Smooth muscle cell (in vitro differentiated cells): ENCODE measurements around the gene GOLGA2. TPM values are rescaled to one million over a fixed set of nuclear protein-coding genes. Genes with fewer than 3 reads are reported as not detected.

Source experiments
- DNase-seq: peaks from one replicate; lab custom pipeline; 2025; ENCODE audit not compliant: unreplicated experiment; lab: John Stamatoyannopoulos, UW
- H2AFZ ChIP-seq: fragments of 200-600 bp; sonication (generic); 2 replicates; pipeline ENCODE4 v1.6.0; 2016; ENCODE audit warnings: antibody characterized with exemption, low read depth, mild to moderate bottlenecking
- H3F3A ChIP-seq: fragments of 200-600 bp; sonication (generic); 2 replicates; pipeline ENCODE4 v1.6.0; 2017; ENCODE audit warnings: antibody characterized with exemption, low read depth
- H3K27ac ChIP-seq: fragments of 200-600 bp; sonication (generic); 2 replicates; pipeline ENCODE4 v1.5.1; 2016; ENCODE audit warnings: low read depth, mild to moderate bottlenecking
- H3K27me3 ChIP-seq: fragments of 200-600 bp; sonication (generic); 2 replicates; pipeline ENCODE4 v1.6.1; 2016; ENCODE audit warnings: low read depth, mild to moderate bottlenecking
- H3K36me3 ChIP-seq: fragments of 200-600 bp; sonication (generic); 2 replicates; pipeline ENCODE4 v1.5.1; 2016; ENCODE audit warnings: low read depth
- H3K4me1 ChIP-seq: fragments of 200-600 bp; sonication (generic); 2 replicates; pipeline ENCODE4 v1.5.1; 2016; ENCODE audit warnings: low read depth
- H3K4me2 ChIP-seq: fragments of 200-600 bp; sonication (generic); 2 replicates; pipeline ENCODE4 v1.6.0; 2016; ENCODE audit warnings: mild to moderate bottlenecking
- H3K4me3 ChIP-seq: fragments of 200-600 bp; sonication (generic); 2 replicates; pipeline ENCODE4 v1.5.1; 2016; ENCODE audit warnings: mild to moderate bottlenecking
- H3K79me2 ChIP-seq: fragments of 200-600 bp; sonication (generic); 2 replicates; pipeline ENCODE4 v1.6.0; 2016; ENCODE audit warnings: low read depth, mild to moderate bottlenecking
- H3K9ac ChIP-seq: fragments of 200-600 bp; sonication (generic); 2 replicates; pipeline ENCODE4 v1.6.0; 2016; ENCODE audit warnings: low read depth
- H3K9me3 ChIP-seq: fragments of 200-600 bp; sonication (generic); replicated peaks from 2 replicates; pipeline ENCODE4 v1.5.1; 2016; ENCODE audit warnings: low read depth
- H4K20me1 ChIP-seq: fragments of 200-600 bp; sonication (generic); 2 replicates; pipeline ENCODE4 v1.6.0; 2016; ENCODE audit warnings: low read depth
- WGBS: methylation state at CpG from one replicate; pipeline ENCODE4 v1.1.7; 2016; ENCODE audit warnings: low lambda C conversion rate; 5-methylcytosine and 5-hydroxymethylcytosine counted together
- polyA plus RNA-seq: library from polyadenylated mRNA; unstranded; fragments of >200 nt; fragmentation: Nextera tagmentation; extraction: Ambion mirVana; gene quantifications from 2 replicates; pipeline ENCODE4 v1.2.1, GENCODE V29; 2016
- total RNA-seq: library from RNA; depleted of rRNA; stranded (reverse); fragments of >200 nt; gene quantifications from 2 replicates; pipeline ENCODE4 v1.2.3, GENCODE V29; 2014
- TF ChIP-seq, protein P1 (sequence below): fragments of 200-600 bp; sonication (generic); IDR thresholded peaks from 2 replicates; pipeline ENCODE4 v1.5.1; 2017; ENCODE audit warnings: borderline replicate concordance, mild to moderate bottlenecking, antibody characterized with exemption; ENCODE audit not compliant: insufficient read depth, poor library complexity, severe bottlenecking

Gene GOLGA2
- total and polyA plus RNA-seq, 2 experiments from 2014 or later, result 55.4 to 101 TPM

DNA sequence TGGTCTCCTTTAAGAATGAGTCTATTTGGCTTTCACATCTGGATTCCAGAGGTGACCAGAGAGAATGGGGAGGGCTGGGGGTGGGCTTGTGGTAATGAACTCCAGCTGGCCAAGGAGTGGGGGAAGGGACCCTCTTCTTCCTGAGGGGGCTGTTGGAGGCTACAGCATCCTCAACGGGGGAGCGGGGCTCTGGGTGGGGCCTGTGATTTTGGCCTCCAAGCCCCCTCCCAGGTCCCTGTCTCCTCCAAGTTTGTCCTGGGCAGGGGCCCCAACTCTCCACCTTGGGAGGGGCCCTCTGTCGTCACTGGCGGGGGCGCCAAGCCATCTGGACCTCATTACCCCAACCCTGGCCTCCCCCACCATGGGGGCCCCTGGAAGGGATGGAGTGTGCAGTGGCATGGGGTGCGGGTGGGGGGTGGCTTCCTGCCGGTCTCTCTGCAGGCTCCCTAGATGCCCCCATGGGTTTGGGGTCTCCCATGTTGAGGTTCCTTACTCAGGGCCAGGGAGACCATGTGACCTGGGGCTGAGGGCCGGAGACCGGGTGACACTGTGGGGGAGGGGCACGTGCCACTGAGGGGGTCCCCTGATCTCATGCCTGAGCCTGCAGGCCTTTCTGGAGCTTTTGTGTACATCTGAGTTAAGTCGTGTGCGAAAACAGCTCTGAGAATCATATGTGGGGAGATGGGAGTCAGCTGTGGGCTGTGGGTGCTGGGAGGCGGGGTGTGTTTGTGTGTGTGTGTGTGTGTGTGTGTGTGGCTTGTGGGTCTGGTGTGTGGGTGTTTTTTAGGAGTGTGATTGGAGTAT is 32.4 kb downstream of the GOLGA2 start:
- H3K27ac ChIP-seq, result peak overlapping the region; percentile 66
- peak overlapping the region; percentile 50 for H3K4me3 ChIP-seq
- H2AFZ ChIP-seq, result no peak overlapping the region
- TF ChIP-seq, protein P1, sequence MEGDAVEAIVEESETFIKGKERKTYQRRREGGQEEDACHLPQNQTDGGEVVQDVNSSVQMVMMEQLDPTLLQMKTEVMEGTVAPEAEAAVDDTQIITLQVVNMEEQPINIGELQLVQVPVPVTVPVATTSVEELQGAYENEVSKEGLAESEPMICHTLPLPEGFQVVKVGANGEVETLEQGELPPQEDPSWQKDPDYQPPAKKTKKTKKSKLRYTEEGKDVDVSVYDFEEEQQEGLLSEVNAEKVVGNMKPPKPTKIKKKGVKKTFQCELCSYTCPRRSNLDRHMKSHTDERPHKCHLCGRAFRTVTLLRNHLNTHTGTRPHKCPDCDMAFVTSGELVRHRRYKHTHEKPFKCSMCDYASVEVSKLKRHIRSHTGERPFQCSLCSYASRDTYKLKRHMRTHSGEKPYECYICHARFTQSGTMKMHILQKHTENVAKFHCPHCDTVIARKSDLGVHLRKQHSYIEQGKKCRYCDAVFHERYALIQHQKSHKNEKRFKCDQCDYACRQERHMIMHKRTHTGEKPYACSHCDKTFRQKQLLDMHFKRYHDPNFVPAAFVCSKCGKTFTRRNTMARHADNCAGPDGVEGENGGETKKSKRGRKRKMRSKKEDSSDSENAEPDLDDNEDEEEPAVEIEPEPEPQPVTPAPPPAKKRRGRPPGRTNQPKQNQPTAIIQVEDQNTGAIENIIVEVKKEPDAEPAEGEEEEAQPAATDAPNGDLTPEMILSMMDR, result no peak
- H3K4me2 ChIP-seq, result peak overlapping the region; percentile 86
- no peaks in the 10 kb centered on the region for H3K79me2 ChIP-seq
- H3K4me1 ChIP-seq, result peaks cover 16% of the 10 kb centered on the region
- no peaks in the 10 kb centered on the region for H3K27me3 ChIP-seq
- no peaks in the 10 kb centered on the region for H4K20me1 ChIP-seq
- no peak overlapping the region for H3K9ac ChIP-seq
- 45% methylated on average over 12 of the region's 13 CpGs for WGBS
- H3F3A ChIP-seq, result peaks cover 24% of the 10 kb centered on the region
- DNase-seq, result no peak
- no peaks in the 10 kb centered on the region for H3K36me3 ChIP-seq
- H3K9me3 ChIP-seq, result no peaks in the 10 kb centered on the region

DNA sequence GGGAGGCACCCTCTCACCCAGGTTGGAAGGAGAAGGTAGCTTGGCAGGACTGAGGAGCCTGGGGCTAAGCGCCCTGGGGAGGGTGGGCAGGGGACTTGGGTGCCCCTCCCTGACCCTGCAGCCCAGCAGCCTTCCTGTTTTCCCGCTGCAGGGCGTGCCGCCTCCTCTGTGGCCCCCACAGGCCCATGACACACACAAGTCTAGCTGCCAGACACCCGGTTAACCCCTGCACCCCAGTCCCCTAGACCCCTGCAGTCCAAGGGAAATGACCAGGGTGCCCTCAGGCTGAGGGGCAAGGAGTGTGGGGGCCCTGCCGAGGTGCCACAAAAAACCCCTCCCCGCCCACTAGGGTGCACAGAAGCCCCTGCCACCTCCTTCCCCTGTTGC is 33.0 kb downstream of the GOLGA2 start:
- H3K4me3 ChIP-seq, result no peak overlapping the region
- no peak overlapping the region for H2AFZ ChIP-seq
- H3K27ac ChIP-seq, result peak overlapping the region; percentile 66
- H3K36me3 ChIP-seq, result no peaks in the 10 kb centered on the region
- TF ChIP-seq, protein P1, result no peak
- WGBS, result 52% methylated on average over 6 of the region's 7 CpGs
- no peak for DNase-seq
- peaks cover 24% of the 10 kb centered on the region for H3F3A ChIP-seq
- H3K9me3 ChIP-seq, result no peaks in the 10 kb centered on the region
- no peak overlapping the region for H3K9ac ChIP-seq
- peak overlapping the region; percentile 86 for H3K4me2 ChIP-seq
- H3K79me2 ChIP-seq, result no peaks in the 10 kb centered on the region
- H4K20me1 ChIP-seq, result no peaks in the 10 kb centered on the region
- peaks cover 16% of the 10 kb centered on the region for H3K4me1 ChIP-seq
- no peaks in the 10 kb centered on the region for H3K27me3 ChIP-seq

DNA sequence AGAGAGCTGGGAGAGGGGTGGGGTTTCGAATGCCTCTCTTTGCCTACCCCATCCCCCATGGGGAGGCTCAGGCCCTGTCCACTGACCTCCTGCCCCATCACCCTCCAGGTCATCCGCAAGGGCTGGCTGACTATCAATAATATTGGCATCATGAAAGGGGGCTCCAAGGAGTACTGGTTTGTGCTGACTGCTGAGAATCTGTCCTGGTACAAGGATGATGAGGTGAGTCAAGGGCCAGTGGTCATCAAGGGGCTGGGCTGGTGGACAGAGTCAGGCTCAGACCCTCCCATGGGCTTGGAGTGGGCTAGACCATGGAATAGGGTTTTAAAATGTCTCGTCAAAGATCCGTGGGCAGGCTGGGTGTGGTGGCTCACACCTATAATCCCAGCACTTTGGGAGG is 33.7 kb downstream of the GOLGA2 start:
- H3K27ac ChIP-seq, result no peak overlapping the region
- H3K9ac ChIP-seq, result no peak overlapping the region
- TF ChIP-seq, protein P1, result no peak

DNA sequence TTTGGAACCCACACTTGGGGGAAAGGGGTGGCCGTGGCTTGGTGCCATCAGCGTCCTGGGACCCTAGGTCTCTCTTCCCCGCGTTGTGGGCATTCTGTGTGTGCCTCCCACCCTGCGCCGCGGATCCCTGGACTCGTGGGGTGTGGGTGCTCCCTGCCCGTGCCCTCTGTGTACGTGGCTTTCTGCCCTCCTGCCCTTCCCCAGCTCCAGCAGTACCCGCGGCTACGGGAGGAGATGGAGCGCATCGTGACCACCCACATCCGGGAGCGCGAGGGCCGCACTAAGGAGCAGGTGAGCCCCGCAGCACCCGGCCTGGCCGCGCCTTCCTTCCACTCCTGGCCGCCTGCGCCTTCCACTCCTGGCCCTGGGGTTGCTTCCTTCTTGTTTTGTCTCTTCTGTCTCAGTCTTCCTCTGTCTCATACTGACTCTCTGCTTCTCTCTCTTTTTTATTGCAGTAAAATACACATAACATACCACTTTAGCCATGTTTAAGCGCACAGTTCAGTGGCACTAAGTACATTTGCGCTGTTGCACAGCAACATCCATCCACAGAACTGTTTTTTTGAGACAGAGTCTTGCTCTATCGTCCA is 41.9 kb downstream of the GOLGA2 start:
- H3K4me3 ChIP-seq, result no peak overlapping the region
- H3K79me2 ChIP-seq, result no peaks in the 10 kb centered on the region
- H3K4me1 ChIP-seq, result no peaks in the 10 kb centered on the region
- no peaks in the 10 kb centered on the region for H3K27me3 ChIP-seq
- no peak overlapping the region for H3K9ac ChIP-seq
- no peak overlapping the region for H3K27ac ChIP-seq
- H3K4me2 ChIP-seq, result no peak overlapping the region
- no peaks in the 10 kb centered on the region for H3F3A ChIP-seq
- WGBS, result 96% methylated on average over 28 of the region's 28 CpGs
- H3K9me3 ChIP-seq, result no peaks in the 10 kb centered on the region
- DNase-seq, result no peak
- TF ChIP-seq, protein P1, result no peak
- H2AFZ ChIP-seq, result no peak overlapping the region
- H4K20me1 ChIP-seq, result no peaks in the 10 kb centered on the region
- H3K36me3 ChIP-seq, result no peaks in the 10 kb centered on the region

More for the DNA sequence above, 33.7 kb downstream of the GOLGA2 start:
- Histone ChIP-seq H3K4me3 (no peak overlapping the region), H3K79me2 (no peaks in the 10 kb centered on the region), H3K27me3 (no peaks in the 10 kb centered on the region), H3K36me3 (no peaks in the 10 kb centered on the region), H3K4me2 (no peak overlapping the region), H3K4me1 (peaks cover 16% of the 10 kb centered on the region), H3K9me3 (no peaks in the 10 kb centered on the region), H3F3A (peaks cover 24% of the 10 kb centered on the region), H4K20me1 (no peaks in the 10 kb centered on the region), H2AFZ (no peak overlapping the region)
- no peak for DNase-seq
- WGBS, result 93% methylated on average over 4 of the region's 4 CpGs
